Right lung (tissue), 5 donors: ENCODE results near the gene ARF1. TPM values are rescaled to one million over a fixed set of nuclear protein-coding genes. Genes with fewer than 3 reads are reported as not detected.

ENCODE experiments used
- DNase-seq, 2 donors: peaks; one replicate each; pipeline ENCODE4 v3.0.0-alpha.2; 2013
- polyA plus RNA-seq, 5 donors: library from polyadenylated mRNA; unstranded; fragments of 120-200 nt; gene quantifications; one replicate each; pipeline versions ENCODE4 v1.2.1 to v1.2.3, GENCODE V29; 2013; ENCODE audit warnings: inconsistent platforms in 1 of 5, low replicate concordance in 1 of 5; ENCODE audit not compliant: insufficient read length in 5 of 5, insufficient read depth in 1 of 5

ARF1 gene
- polyA plus RNA-seq, 5 donors, result 258 to 388 (median 282) TPM

GRCh38 chr1:228114827-228115226 is 32.3 kb downstream of the ARF1 start:
- DNase-seq, result no peak

GRCh38 chr1:228117335-228117734 is 34.8 kb downstream of the ARF1 start:
- DNase-seq, result no peak

DNA sequence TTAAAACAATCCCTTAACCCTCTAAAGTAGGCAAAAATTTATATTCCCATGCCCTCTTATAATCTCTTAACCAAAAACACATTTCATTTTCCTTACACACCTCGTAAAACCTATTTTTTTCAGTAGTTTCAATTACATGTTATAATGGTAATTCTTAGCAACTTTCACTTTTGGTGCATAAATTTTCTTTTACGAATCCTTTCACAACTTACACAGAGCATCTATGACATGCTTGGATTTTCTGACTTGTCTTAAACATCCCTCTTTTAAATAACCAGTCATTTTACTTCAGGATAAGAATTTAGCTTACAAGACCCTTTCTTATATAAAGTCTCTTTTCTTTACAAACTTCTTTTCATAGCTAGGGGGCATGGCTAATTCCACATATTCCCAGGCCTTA is 35.5 kb downstream of the ARF1 start:
- DNase-seq, result no peak

GRCh38 chr1:228120351-228120750 is 37.8 kb downstream of the ARF1 start:
- DNase-seq, result no peak

DNA sequence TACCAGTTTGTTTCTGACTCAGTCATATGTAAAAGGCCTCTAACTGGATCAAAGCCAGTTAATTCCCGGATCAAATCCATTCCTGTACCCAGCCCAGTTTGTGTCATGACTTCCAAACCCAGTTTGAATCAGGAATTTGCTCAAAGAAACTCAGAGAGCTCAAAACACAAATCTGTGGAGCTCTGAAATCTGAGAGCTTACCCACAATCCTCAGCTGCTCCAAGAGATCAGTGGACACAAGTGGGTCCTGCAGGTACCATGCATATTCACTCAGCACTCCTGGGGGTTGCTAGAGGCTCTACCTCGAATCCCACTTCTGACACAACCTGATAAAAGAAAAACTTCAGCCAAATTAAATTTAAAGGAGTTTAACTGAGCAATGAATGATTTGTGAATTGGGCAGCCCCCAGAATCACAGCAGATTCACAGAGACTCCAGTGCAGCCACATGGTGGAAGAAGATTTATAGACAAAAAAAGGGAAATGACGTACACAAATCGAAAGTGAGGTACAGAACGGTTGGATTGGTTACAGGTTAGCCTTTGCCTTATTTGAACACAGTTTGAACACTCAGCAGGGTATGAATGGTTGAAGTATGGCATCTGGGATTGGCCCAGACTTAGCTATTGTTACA is 38.5 kb downstream of the ARF1 start:
- no peak for DNase-seq

GRCh38 chr1:228122921-228123441 is 40.5 kb downstream of the ARF1 start:
- no peak for DNase-seq

DNA sequence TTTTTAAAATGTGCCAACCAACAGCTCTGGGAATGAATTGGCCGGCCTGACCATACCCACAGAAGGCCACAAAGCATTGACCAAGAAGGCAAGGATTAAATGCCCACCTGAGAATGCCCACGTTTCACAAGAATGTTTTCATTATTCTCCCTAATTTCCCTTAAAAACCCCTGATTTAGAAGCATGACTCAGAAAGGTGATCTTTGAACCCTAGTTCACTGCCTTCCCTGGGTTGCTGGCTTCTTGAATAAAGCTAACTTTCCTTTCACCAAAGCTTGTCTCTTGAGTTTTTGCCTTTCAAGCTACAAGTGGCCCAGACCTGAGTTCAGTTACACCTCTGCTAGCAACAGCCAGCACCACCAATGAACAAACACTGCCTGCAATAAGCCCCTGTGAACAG is 41.0 kb downstream of the ARF1 start:
- no peak for DNase-seq

GRCh38 chr1:228125185-228125584 is 42.7 kb downstream of the ARF1 start:
- DNase-seq, result no peak

GRCh38 chr1:228131766-228132165 is 49.3 kb downstream of the ARF1 start:
- no peak for DNase-seq

GRCh38 chr1:228134591-228134990 is 52.1 kb downstream of the ARF1 start:
- no peak for DNase-seq

- DNase-seq, result no peak
These were observed 54.4 kb downstream of the ARF1 start for GRCh38 chr1:228136901-228137300.

DNA sequence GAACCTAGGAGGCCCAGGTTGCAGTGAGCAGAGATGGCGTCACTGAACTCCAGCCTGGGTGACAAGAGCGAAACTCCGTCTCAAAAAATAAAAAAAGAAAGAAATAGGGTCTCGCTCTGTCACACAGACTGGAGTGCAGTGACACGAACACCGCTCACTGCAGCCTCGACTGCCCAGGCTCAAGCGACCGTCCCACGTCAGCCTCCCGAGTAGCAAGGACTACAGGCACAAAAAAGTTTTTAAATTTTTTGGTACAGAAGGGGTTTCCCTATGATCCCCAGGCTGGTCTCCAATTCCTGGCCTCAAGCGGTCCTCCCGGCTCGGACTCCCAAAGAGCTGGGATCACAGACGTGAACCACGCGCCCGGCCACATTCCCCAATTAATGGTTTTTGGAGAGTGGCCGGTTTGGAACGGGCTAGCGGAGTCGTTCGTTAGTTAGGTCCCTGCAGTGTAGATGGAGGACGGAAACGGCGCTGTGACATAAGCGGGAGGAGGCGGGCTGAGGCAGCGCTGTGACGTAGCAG is 57.0 kb downstream of the ARF1 start:
- DNase-seq, result no peak

- peak; percentile 99 for DNase-seq
These were observed 57.6 kb downstream of the ARF1 start, which contains the start of gene GUK1 for GRCh38 chr1:228139931-228140723. Gene GUK1, plus strand, starts transcription at chr1:228140279. Its CDS starts 24 bp downstream, at chr1:228140303.

- DNase-seq, result no peak
These were observed 58.3 kb downstream of the ARF1 start for GRCh38 chr1:228140724-228141225.

GRCh38 chr1:228141226-228142044 is 58.9 kb downstream of the ARF1 start:
- no peak for DNase-seq

- DNase-seq, result no peak
These were observed 59.7 kb downstream of the ARF1 start for GRCh38 chr1:228142155-228142691.

DNA sequence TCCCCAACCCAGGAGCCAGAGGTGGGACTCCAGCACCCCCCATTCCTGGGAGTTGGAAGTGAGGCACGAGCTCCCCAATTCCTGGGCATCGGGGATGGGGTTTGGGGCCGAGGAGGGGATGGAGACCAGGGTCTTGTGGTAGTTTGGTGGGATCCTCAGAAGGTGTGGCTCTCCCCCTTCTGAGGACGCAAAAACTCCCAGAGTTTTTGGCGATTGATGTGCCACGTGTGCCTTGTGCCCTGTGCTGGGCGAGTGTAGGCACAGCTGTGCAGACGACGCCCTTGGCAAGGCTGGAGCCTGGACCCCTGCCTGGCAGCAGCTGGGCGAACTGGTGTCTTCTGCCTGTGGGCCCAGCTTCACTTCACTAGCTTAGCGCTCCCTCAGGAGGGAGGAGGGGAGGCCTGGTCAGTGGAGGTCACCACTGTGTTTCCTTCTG is 60.2 kb downstream of the ARF1 start:
- DNase-seq, result no peak

- DNase-seq, result no peak
These were observed 61.1 kb downstream of the ARF1 start for GRCh38 chr1:228143480-228144192.

DNA sequence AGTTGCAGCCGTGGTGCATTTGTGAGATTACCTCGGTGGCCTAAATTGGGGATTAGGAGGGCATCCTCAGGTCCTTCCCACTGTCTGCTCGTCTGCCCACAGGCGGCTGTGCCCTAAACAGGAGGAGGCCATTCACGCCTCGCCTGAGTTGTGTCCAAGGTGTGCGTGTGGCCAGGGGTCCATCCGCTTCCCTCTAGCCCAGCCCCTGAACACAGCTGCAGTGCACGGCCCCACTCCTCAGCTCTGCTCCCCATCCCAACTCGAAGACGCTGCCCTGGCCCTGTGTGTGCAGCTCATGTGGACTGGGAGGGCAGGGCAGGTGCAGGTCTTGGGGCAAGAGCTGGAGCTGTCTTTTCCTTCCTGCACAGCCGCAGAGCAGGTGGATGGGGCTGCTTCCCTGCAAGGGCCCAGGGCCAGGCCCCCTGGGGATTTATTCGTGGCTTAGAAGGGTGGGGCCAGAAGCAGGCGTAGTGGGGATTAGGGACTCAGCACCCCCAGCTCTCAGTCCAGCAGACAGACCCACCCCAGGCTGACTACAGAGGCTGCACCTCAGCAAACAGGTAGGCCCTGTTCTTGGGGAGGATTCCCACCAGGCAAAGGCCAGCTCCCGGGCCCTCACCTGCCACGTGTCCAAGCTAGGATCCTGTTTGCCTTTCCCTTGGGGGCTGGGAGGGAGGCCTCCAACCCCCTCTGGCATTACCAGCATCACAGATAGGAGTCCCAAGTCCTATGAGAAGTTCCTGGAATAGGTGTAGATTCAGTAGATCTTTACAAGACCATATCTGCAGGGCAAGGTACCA is 61.9 kb downstream of the ARF1 start:
- no peak for DNase-seq

DNA sequence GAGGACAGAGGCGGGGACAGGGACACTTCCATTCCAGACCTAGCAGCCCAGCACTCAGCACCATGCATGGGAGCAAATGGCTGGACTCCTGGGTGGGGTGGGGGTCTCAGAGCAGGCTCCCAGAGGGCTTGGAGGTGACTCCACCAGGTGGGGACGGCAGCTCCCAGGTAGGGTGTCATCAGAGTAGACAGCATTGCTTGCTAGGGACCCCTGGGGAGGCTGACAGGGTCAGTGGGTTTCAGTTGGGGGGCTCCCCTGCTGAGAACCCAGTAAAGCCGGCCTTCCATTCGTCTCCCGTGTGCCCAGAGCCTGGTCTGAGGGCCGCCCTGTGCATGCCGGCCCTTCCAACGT is 62.5 kb downstream of the ARF1 start:
- no peak for DNase-seq
